Effector memory CD4-positive, alpha-beta T cell (primary cell): ENCODE data around the gene MMP25.
"Not testable (repeated sequence)": the region's sequence is repeated elsewhere in the genome, so short reads cannot be mapped to it uniquely, and the experiment has no call there.

Experiments
- DNase-seq, 3 donors: peaks; one replicate each; pipeline ENCODE4 v3.0.0-alpha.2; 2020
- H3K27ac ChIP-seq: 2 replicates; pipeline ENCODE4 v1.7.0; 2013; ENCODE audit warnings: mild to moderate bottlenecking, low read length, moderate library complexity; ENCODE audit not compliant: insufficient read depth, poor library complexity, severe bottlenecking
- H3K27me3 ChIP-seq: replicated peaks from 2 replicates; pipeline ENCODE4 v1.7.0; 2013; ENCODE audit warnings: mild to moderate bottlenecking, low read length; ENCODE audit not compliant: insufficient read depth, control insufficient read depth, poor library complexity, severe bottlenecking
- H3K36me3 ChIP-seq: 2 replicates; pipeline ENCODE4 v1.7.0; 2013; ENCODE audit warnings: mild to moderate bottlenecking, low read length, moderate library complexity; ENCODE audit not compliant: control insufficient read depth, insufficient read depth
- H3K4me1 ChIP-seq: 2 replicates; pipeline ENCODE4 v1.7.0; 2013; ENCODE audit warnings: low read length, mild to moderate bottlenecking; ENCODE audit not compliant: control insufficient read depth, insufficient read depth, poor library complexity, severe bottlenecking
- H3K4me3 ChIP-seq: 2 replicates; pipeline ENCODE4 v1.7.0; 2013; ENCODE audit warnings: low read length, low read depth, mild to moderate bottlenecking; ENCODE audit not compliant: insufficient read depth, poor library complexity, severe bottlenecking
- H3K9me3 ChIP-seq: 2 replicates; pipeline ENCODE4 v1.7.0; 2013; ENCODE audit warnings: mild to moderate bottlenecking, low read length, moderate library complexity; ENCODE audit not compliant: control insufficient read depth

The MMP25 gene

GRCh38 chr16:3062553-3062952 lies 16.2 kb downstream of the MMP25 start:
- no peak for DNase-seq
- no peaks in the 10 kb centered on the region for H3K36me3 ChIP-seq
- H3K9me3 ChIP-seq, result no peaks in the 10 kb centered on the region
- no peak overlapping the region for H3K4me3 ChIP-seq
- H3K27ac ChIP-seq, result no peak overlapping the region
- no peaks in the 10 kb centered on the region for H3K27me3 ChIP-seq
- peaks cover 26% of the 10 kb centered on the region for H3K4me1 ChIP-seq

- DNase-seq, result no peak
- Histone ChIP-seq H3K27ac (peak overlapping the region; percentile 97), H3K4me1 (peaks cover 28% of the 10 kb centered on the region), H3K4me3 (no peak overlapping the region), H3K36me3 (peaks cover 10% of the 10 kb centered on the region), H3K27me3 (no peaks in the 10 kb centered on the region), H3K9me3 (no peaks in the 10 kb centered on the region)
Measured at GRCh38 chr16:3063625-3064386, 17.4 kb downstream of the MMP25 start.

- H3K4me1 ChIP-seq, result peaks cover 32% of the 10 kb centered on the region
- no peaks in the 10 kb centered on the region for H3K27me3 ChIP-seq
- no peaks in the 10 kb centered on the region for H3K9me3 ChIP-seq
- H3K4me3 ChIP-seq, result peak within 1 kb of the TSS; percentile 87
- H3K27ac ChIP-seq, result peak within 1 kb of the TSS; percentile 97
- peak; percentile 55 to 73 (median 56) for DNase-seq
- peaks cover 18% of the 10 kb centered on the region for H3K36me3 ChIP-seq
Measured at GRCh38 chr16:3065069-3065741, 18.8 kb downstream of the MMP25 start, which contains the start of gene IL32. Gene IL32, plus strand, starts transcription at chr16:3065640. Its CDS starts 172 bp downstream, at chr16:3065812.

- Histone ChIP-seq H3K9me3 (no peaks in the 10 kb centered on the region), H3K27me3 (no peaks in the 10 kb centered on the region), H3K4me1 (peaks cover 38% of the 10 kb centered on the region), H3K4me3 (peak overlapping the region; percentile 87), H3K36me3 (peaks cover 18% of the 10 kb centered on the region), H3K27ac (peak overlapping the region; percentile 97)
- DNase-seq, result no peak
Measured at GRCh38 chr16:3065742-3066439, 19.5 kb downstream of the MMP25 start.

- no peak for DNase-seq
- Histone ChIP-seq H3K4me3 (peak overlapping the region; percentile 87), H3K27me3 (no peaks in the 10 kb centered on the region), H3K27ac (peak overlapping the region; percentile 97), H3K4me1 (peaks cover 43% of the 10 kb centered on the region), H3K36me3 (peaks cover 18% of the 10 kb centered on the region), H3K9me3 (no peaks in the 10 kb centered on the region)
Measured at GRCh38 chr16:3066440-3066748, 20.0 kb downstream of the MMP25 start.

- H3K27ac ChIP-seq, result peak overlapping the region; percentile 97
- no peaks in the 10 kb centered on the region for H3K27me3 ChIP-seq
- peaks cover 55% of the 10 kb centered on the region for H3K4me1 ChIP-seq
- no peak for DNase-seq
- no peaks in the 10 kb centered on the region for H3K9me3 ChIP-seq
- H3K36me3 ChIP-seq, result peaks cover 18% of the 10 kb centered on the region
- peak overlapping the region; percentile 87 for H3K4me3 ChIP-seq
Measured at GRCh38 chr16:3068487-3068886, 22.1 kb downstream of the MMP25 start.

- H3K4me3 ChIP-seq, H3K27ac ChIP-seq, H3K27me3 ChIP-seq, H3K9me3 ChIP-seq, DNase-seq: not testable (repeated sequence)
- Histone ChIP-seq H3K4me1 (peaks cover 62% of the 10 kb centered on the region), H3K36me3 (peaks cover 18% of the 10 kb centered on the region)
Measured at GRCh38 chr16:3069146-3069545, 22.8 kb downstream of the MMP25 start.

- no peaks in the 10 kb centered on the region for H3K9me3 ChIP-seq
- no peak overlapping the region for H3K4me3 ChIP-seq
- DNase-seq, result no peak
- H3K36me3 ChIP-seq, result peaks cover 18% of the 10 kb centered on the region
- H3K27me3 ChIP-seq, result no peaks in the 10 kb centered on the region
- H3K4me1 ChIP-seq, result peaks cover 70% of the 10 kb centered on the region
- H3K27ac ChIP-seq, result no peak overlapping the region
Measured at GRCh38 chr16:3070608-3071111, 24.3 kb downstream of the MMP25 start.

- no peak overlapping the region for H3K27ac ChIP-seq
- H3K36me3 ChIP-seq, result peaks cover 18% of the 10 kb centered on the region
- no peak for DNase-seq
- no peak overlapping the region for H3K4me3 ChIP-seq
- H3K27me3 ChIP-seq, result no peaks in the 10 kb centered on the region
- no peaks in the 10 kb centered on the region for H3K9me3 ChIP-seq
- H3K4me1 ChIP-seq, result peaks cover 80% of the 10 kb centered on the region
Measured at GRCh38 chr16:3071655-3072054, 25.3 kb downstream of the MMP25 start.

- not testable (repeated sequence) for H3K9me3 ChIP-seq, H3K27me3 ChIP-seq, H3K27ac ChIP-seq, H3K4me3 ChIP-seq, DNase-seq
- Histone ChIP-seq H3K4me1 (peaks cover 85% of the 10 kb centered on the region), H3K36me3 (peaks cover 18% of the 10 kb centered on the region)
Measured at GRCh38 chr16:3072148-3072547, 25.8 kb downstream of the MMP25 start.
